SK-N-SH (cell line): ENCODE data around the gene ARHGEF40. TPM values are rescaled to one million over a fixed set of nuclear protein-coding genes. Genes with fewer than 3 reads are reported as not detected.

Source experiments
- CTCF ChIA-PET: fragments of 300-600, 350-600 bp; formaldehyde crosslinking; extraction: SDS; loops from one replicate; lab custom pipeline; 2021; lab: Yijun Ruan, JAX
- POLR2A ChIA-PET: fragments of 350-600 bp; sonication (Branson Sonifier 250); formaldehyde crosslinking; extraction: SDS; loops from one replicate; lab custom pipeline; 2020; ENCODE audit warnings: antibody characterized with exemption, inconsistent platforms; lab: Yijun Ruan, JAX
- DNase-seq: peaks from one replicate; pipeline ENCODE4 v3.0.0; 2012
- H2AFZ ChIP-seq: fragments of 200-600 bp; sonication (generic); 2 replicates; pipeline ENCODE4 v1.8.1; 2016; ENCODE audit warnings: antibody characterized with exemption, mild to moderate bottlenecking, low read depth
- H3F3A ChIP-seq: fragments of 200-600 bp; sonication (generic); replicated peaks from 2 replicates; pipeline ENCODE3; 2016; ENCODE audit warnings: antibody characterized with exemption, mild to moderate bottlenecking; ENCODE audit not compliant: insufficient read depth
- H3K27ac ChIP-seq, 2 experiments: fragments of 200-500 bp in 1 of 2; fragments of 200-600 bp in 1 of 2; sonication (Bioruptor generic) in 1 of 2; sonication (generic), shearing (Covaris generic) in 1 of 2; 2 replicates each; pipeline versions ENCODE4 v1.5.1 to v1.6.1; 2014 to 2016; ENCODE audit warnings: low read depth in 2 of 2, inconsistent platforms in 1 of 2, low read length in 1 of 2, mild to moderate bottlenecking in 1 of 2, mixed read lengths in 1 of 2
- H3K27me3 ChIP-seq: fragments of 200-600 bp; sonication (generic), shearing (Covaris generic); 2 replicates; pipeline ENCODE4 v1.6.1; 2016; ENCODE audit warnings: mixed run types; ENCODE audit not compliant: insufficient read depth
- H3K36me3 ChIP-seq, 2 experiments: fragments of 200-500 bp in 1 of 2; fragments of 200-600 bp in 1 of 2; sonication (Bioruptor generic) in 1 of 2; sonication (generic) in 1 of 2; replicated peaks in 1 of 2; 2 replicates each; pipeline versions ENCODE3 to v1.5.1; 2014 to 2016; ENCODE audit warnings: low read length in 1 of 2, mild to moderate bottlenecking in 1 of 2; ENCODE audit not compliant: insufficient read depth in 2 of 2, control insufficient read depth in 1 of 2
- H3K4me1 ChIP-seq, 2 experiments: fragments of 200-500 bp in 1 of 2; fragments of 200-600 bp in 1 of 2; sonication (Bioruptor generic) in 1 of 2; sonication (generic), shearing (Covaris generic) in 1 of 2; 2 replicates each; pipeline versions ENCODE4 v1.5.1 to v1.6.1; 2014 to 2016; ENCODE audit warnings: low read depth in 1 of 2, low read length in 1 of 2, mixed run types in 1 of 2; ENCODE audit not compliant: insufficient read depth in 2 of 2, control insufficient read depth in 1 of 2
- H3K4me2 ChIP-seq: fragments of 200-600 bp; sonication (generic), shearing (Covaris generic); 2 replicates; pipeline ENCODE4 v1.6.1; 2017; ENCODE audit warnings: mixed run types
- H3K4me3 ChIP-seq, 2 experiments: fragments of 200-500 bp in 1 of 2; fragments of 200-600 bp in 1 of 2; sonication (Bioruptor generic) in 1 of 2; sonication (generic), shearing (Covaris generic) in 1 of 2; 2 replicates each; pipeline versions ENCODE4 v1.5.1 to v1.8.1; 2014 to 2016; ENCODE audit warnings: low read depth in 2 of 2, inconsistent platforms in 1 of 2, low read length in 1 of 2, mild to moderate bottlenecking in 1 of 2, mixed read lengths in 1 of 2, moderate library complexity in 1 of 2
- H3K79me2 ChIP-seq: fragments of 200-600 bp; sonication (generic); 2 replicates; pipeline ENCODE4 v1.8.1; 2017; ENCODE audit warnings: mild to moderate bottlenecking; ENCODE audit not compliant: insufficient read depth
- H3K9ac ChIP-seq: fragments of 200-600 bp; sonication (generic); 2 replicates; pipeline ENCODE4 v1.6.1; 2017; ENCODE audit warnings: mixed run types
- H3K9me2 ChIP-seq: fragments of 200-600 bp; sonication (generic); 2 replicates; pipeline ENCODE4 v1.6.1; 2017; ENCODE audit warnings: mixed run types
- H3K9me3 ChIP-seq: fragments of 200-600 bp; sonication (generic); 2 replicates; pipeline ENCODE4 v1.6.1; 2017; ENCODE audit warnings: mixed run types, mild to moderate bottlenecking, moderate library complexity
- H4K20me1 ChIP-seq: fragments of 200-600 bp; sonication (generic); 2 replicates; pipeline ENCODE4 v1.6.1; 2017; ENCODE audit warnings: mild to moderate bottlenecking, mixed run types; ENCODE audit not compliant: insufficient read depth
- CHD2 ChIP-seq: fragments of 150-350 bp; IDR thresholded peaks from 2 replicates; pipeline ENCODE4 v1.6.1; 2018; ENCODE audit warnings: low read length; ENCODE audit not compliant: partially characterized antibody
- ELF1 ChIP-seq: IDR thresholded peaks from 2 replicates; pipeline ENCODE4 v1.4.0; 2012
- FOSL2 ChIP-seq: IDR thresholded peaks from 2 replicates; pipeline ENCODE4 v1.4.0; 2012; ENCODE audit warnings: low read depth, mild to moderate bottlenecking, moderate library complexity, borderline replicate concordance
- GATA2 ChIP-seq: sonication (generic); formaldehyde crosslinking; IDR thresholded peaks from 2 replicates; pipeline ENCODE4 v1.5.0; 2020; ENCODE audit warnings: mild to moderate bottlenecking, missing genetic modification reagents
- JUND ChIP-seq: IDR thresholded peaks from 2 replicates; pipeline ENCODE4 v1.4.0; 2012
- MXI1 ChIP-seq: IDR thresholded peaks from 2 replicates; pipeline ENCODE4 v1.6.1; 2012; ENCODE audit warnings: mild to moderate bottlenecking, low read depth, low read length, improper control_type of control experiment
- NFIC ChIP-seq: IDR thresholded peaks from 2 replicates; pipeline ENCODE4 v1.4.0; 2012; ENCODE audit warnings: borderline replicate concordance
- NRF1 ChIP-seq: IDR thresholded peaks from 2 replicates; pipeline ENCODE4 v1.6.1; 2012; ENCODE audit warnings: low read depth, mild to moderate bottlenecking, low read length
- RXRA ChIP-seq: IDR thresholded peaks from 2 replicates; pipeline ENCODE4 v1.4.0; 2012; ENCODE audit warnings: low read depth, mild to moderate bottlenecking, borderline replicate concordance
- TAF1 ChIP-seq: IDR thresholded peaks from 2 replicates; pipeline ENCODE4 v1.6.1; 2012; ENCODE audit warnings: low read depth, mild to moderate bottlenecking, low read length, moderate library complexity, borderline replicate concordance
- YY1 ChIP-seq: IDR thresholded peaks from 2 replicates; pipeline ENCODE4 v1.4.0; 2012; ENCODE audit warnings: low read depth, mild to moderate bottlenecking
- WGBS: methylation state at CpG from one replicate; pipeline ENCODE4 v1.1.6; 2017; ENCODE audit warnings: low lambda C conversion rate; 5-methylcytosine and 5-hydroxymethylcytosine counted together
- polyA plus RNA-seq, 3 experiments: library from polyadenylated mRNA; depleted of rRNA; stranded (reverse); fragments of >200 nt; gene quantifications; 2 replicates each; pipeline ENCODE4 v1.2.3, GENCODE V29; 2012
- TF ChIP-seq, protein P1 (sequence below): fragments of 150-350 bp; IDR thresholded peaks from 2 replicates; pipeline ENCODE4 v1.6.1; 2017; ENCODE audit warnings: antibody characterized with exemption, low read length, low read depth, borderline replicate concordance
- TF ChIP-seq, protein P2 (sequence below): IDR thresholded peaks from 2 replicates; pipeline ENCODE4 v1.6.1; 2012; ENCODE audit warnings: mild to moderate bottlenecking, low read depth, low read length, moderate library complexity
- TF ChIP-seq, protein P3 (sequence below): IDR thresholded peaks from 2 replicates; pipeline ENCODE4; 2012
- TF ChIP-seq, protein P4 (sequence below): IDR thresholded peaks from 2 replicates; pipeline ENCODE4 v1.4.0; 2012; ENCODE audit warnings: low read depth

The ARHGEF40 gene
- polyA plus RNA-seq, 1 of the 3 experiments (the other 2 are of a cell fraction), result 58.8 TPM

DNA sequence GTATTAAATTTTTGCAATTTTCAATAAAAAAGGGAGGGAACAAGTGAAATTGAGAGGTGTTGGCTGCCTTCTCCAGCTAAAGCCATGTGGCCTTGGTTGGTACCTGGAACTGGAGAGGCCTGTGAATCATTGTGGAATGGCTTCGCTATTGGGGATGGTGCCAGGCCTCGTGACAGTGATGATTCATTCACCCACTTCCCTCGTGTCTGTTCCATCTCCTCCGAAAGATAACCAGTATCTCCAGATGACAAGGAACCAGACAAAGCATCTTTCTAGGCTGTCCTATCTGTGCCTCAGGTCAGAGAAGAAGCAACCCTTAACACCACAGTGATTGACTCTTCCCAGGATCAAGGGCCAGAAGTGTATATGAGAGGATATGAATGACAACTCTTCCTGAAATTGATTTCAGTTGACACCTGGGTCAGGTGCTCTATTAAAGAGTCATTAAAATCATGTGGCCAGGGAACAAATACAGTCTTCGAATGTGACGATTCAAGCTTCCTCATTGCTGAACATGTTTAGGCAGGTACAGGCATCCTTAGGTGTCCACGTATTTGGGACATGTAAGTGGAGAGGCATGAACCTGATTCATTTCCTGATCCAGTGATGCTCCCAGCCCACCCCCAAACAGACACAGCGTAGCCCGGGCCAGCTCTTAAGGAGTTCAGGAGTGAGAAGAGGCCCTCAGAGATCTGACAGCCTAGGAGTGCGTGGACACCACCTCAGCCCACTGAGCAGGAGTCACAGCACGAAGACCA is 28.2 kb upstream of the ARHGEF40 start, which contains the start of gene RNASE7 (continued):
- TF ChIP-seq NRF1 (no peak), MXI1 (no peak), RXRA (no peak), TAF1 (no peak), CHD2 (no peak), FOSL2 (peak; percentile 68; the same call in 1 of the 2 replicates), ELF1 (no peak), GATA2 (CRISPR knock-in tag) (no peak), NFIC (peak; percentile 57; the same call in 1 of the 2 replicates), JUND (peak; percentile 71), YY1 (no peak)
- TF ChIP-seq, protein P1, sequence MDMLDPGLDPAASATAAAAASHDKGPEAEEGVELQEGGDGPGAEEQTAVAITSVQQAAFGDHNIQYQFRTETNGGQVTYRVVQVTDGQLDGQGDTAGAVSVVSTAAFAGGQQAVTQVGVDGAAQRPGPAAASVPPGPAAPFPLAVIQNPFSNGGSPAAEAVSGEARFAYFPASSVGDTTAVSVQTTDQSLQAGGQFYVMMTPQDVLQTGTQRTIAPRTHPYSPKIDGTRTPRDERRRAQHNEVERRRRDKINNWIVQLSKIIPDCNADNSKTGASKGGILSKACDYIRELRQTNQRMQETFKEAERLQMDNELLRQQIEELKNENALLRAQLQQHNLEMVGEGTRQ, result no peak
- TF ChIP-seq, protein P2, sequence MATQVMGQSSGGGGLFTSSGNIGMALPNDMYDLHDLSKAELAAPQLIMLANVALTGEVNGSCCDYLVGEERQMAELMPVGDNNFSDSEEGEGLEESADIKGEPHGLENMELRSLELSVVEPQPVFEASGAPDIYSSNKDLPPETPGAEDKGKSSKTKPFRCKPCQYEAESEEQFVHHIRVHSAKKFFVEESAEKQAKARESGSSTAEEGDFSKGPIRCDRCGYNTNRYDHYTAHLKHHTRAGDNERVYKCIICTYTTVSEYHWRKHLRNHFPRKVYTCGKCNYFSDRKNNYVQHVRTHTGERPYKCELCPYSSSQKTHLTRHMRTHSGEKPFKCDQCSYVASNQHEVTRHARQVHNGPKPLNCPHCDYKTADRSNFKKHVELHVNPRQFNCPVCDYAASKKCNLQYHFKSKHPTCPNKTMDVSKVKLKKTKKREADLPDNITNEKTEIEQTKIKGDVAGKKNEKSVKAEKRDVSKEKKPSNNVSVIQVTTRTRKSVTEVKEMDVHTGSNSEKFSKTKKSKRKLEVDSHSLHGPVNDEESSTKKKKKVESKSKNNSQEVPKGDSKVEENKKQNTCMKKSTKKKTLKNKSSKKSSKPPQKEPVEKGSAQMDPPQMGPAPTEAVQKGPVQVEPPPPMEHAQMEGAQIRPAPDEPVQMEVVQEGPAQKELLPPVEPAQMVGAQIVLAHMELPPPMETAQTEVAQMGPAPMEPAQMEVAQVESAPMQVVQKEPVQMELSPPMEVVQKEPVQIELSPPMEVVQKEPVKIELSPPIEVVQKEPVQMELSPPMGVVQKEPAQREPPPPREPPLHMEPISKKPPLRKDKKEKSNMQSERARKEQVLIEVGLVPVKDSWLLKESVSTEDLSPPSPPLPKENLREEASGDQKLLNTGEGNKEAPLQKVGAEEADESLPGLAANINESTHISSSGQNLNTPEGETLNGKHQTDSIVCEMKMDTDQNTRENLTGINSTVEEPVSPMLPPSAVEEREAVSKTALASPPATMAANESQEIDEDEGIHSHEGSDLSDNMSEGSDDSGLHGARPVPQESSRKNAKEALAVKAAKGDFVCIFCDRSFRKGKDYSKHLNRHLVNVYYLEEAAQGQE, result no peak
- TF ChIP-seq, protein P3, sequence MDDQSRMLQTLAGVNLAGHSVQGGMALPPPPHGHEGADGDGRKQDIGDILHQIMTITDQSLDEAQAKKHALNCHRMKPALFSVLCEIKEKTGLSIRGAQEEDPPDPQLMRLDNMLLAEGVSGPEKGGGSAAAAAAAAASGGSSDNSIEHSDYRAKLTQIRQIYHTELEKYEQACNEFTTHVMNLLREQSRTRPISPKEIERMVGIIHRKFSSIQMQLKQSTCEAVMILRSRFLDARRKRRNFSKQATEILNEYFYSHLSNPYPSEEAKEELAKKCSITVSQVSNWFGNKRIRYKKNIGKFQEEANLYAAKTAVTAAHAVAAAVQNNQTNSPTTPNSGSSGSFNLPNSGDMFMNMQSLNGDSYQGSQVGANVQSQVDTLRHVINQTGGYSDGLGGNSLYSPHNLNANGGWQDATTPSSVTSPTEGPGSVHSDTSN, result peak; percentile 50

DNA sequence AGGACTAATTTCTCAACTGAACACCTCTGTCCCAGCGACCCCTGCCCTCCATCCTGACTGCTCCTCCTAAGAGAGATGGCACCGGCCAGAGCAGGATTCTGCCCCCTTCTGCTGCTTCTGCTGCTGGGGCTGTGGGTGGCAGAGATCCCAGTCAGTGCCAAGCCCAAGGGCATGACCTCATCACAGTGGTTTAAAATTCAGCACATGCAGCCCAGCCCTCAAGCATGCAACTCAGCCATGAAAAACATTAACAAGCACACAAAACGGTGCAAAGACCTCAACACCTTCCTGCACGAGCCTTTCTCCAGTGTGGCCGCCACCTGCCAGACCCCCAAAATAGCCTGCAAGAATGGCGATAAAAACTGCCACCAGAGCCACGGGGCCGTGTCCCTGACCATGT is 27.2 kb upstream of the ARHGEF40 start:
- DNase-seq, result no peak
- H3K27me3 ChIP-seq, result no peaks in the 10 kb centered on the region
- no peak overlapping the region for H3K4me3 ChIP-seq
- no peak overlapping the region for H3K9ac ChIP-seq
- H3K79me2 ChIP-seq, result no peaks in the 10 kb centered on the region
- H3K9me2 ChIP-seq, result no peaks in the 10 kb centered on the region
- H4K20me1 ChIP-seq, result no peaks in the 10 kb centered on the region
- no peak overlapping the region for H2AFZ ChIP-seq
- no peaks in the 10 kb centered on the region for H3K9me3 ChIP-seq
- POLR2A ChIA-PET, result interaction anchor here (1.8 kb wide), 1 partner anchor 28 kb away, joined by 6 read pairs; no protein-coding TSS in a partner anchor
- no peak overlapping the region for H3K27ac ChIP-seq
- no peak overlapping the region for H3K4me2 ChIP-seq
- no peaks in the 10 kb centered on the region for H3K36me3 ChIP-seq
- no peaks in the 10 kb centered on the region for H3F3A ChIP-seq
- peaks cover 13 to 20% of the 10 kb centered on the region in 2 experiments; a peak in 3 of 4 replicates for H3K4me1 ChIP-seq
- no peak for TF ChIP-seq JUND
- TF ChIP-seq, protein P4, sequence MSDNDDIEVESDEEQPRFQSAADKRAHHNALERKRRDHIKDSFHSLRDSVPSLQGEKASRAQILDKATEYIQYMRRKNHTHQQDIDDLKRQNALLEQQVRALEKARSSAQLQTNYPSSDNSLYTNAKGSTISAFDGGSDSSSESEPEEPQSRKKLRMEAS, result peak; percentile 29; the same call in 1 of the 2 replicates
- TF ChIP-seq, all 33 proteins: peak for 1
- WGBS, result 82% methylated on average over 7 of the region's 8 CpGs
- CTCF ChIA-PET, result interaction anchor here (0.8 to 7.0 kb wide), 4 partner anchors 26 to 50 kb away, joined by 3 to 248 read pairs (median 9); partner anchors contain the start of gene NDRG2
